HG02623 (cell line): Measurements from ENCODE around the gene CCDC40.

Experiments
- ATAC-seq: cut with Tn5 transposase; IDR thresholded peaks from one replicate; pipeline ENCODE4 v1.9.1; 2021; ENCODE audit warnings: moderate library complexity; ENCODE audit not compliant: unreplicated experiment

The CCDC40 gene

DNA sequence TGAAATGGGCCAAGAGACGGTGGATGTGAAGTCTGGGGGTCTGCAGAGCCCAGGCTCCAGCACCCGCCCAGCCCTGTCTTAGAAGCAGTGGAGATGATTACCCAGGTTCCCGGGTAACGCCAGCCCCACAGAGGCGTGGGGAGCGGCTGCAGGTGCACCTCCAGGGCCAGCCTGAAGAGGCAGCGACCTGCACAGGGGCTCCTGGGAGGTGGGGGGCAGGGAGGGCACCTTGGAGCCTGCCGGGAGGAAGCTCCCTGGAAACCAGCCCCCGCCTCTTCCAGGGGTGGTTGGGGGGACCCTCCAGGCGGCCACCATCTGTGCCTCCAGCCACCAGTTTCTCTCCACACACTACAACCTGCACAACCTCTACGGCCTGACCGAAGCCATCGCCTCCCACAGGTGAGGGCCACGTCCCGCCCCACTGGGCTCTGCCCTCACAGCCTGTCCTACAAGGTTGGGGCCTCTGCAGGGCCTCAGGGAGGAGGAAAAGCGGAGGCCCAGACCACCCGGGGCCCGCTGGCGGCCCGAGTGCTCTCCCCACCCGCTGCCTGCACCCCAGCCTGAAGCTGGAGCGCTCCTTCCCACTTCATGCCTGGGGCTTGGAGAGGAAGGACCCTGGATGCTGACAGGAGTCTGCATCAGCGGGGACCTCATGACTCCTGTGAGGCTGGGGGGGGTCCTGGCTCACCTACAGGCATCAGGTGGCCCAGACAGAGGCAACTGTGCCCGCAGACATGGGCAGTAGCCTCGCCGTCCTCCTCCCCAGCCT lies 75.4 kb downstream of the CCDC40 start:
- ATAC-seq: no peak

DNA sequence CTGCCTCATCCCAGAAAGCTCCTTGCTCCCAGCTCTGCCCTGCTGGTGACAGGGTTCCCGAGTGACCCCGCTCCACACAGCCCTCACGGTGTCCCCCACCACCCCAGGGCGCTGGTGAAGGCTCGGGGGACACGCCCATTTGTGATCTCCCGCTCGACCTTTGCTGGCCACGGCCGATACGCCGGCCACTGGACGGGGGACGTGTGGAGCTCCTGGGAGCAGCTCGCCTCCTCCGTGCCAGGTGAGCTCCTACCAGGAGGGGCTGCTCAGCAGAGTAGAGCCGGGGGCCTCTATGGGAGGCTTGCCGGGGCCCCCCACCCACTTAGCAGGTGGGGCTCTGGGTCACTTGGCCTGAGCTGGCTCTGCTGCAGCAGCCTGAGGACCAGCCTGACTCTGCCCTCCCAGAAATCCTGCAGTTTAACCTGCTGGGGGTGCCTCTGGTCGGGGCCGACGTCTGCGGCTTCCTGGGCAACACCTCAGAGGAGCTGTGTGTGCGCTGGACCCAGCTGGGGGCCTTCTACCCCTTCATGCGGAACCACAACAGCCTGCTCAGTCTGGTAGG lies 76.1 kb downstream of the CCDC40 start:
- ATAC-seq: no peak

DNA sequence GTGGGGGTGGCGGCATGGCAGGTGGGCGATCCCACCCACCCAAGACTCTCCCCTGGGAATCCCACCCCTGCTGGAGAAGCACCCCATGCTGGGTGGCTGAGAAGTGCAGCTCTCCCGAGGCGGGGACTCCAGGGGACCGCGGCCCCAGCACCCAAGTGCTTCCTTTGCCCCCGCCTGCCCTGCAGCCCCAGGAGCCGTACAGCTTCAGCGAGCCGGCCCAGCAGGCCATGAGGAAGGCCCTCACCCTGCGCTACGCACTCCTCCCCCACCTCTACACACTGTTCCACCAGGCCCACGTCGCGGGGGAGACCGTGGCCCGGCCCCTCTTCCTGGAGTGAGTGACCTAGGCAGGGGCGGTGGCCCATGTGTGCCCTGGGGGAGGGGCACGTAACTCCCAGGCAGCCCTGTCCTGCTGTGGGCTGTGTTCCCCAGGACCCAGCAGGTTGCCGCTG lies 76.6 kb downstream of the CCDC40 start:
- no peak for ATAC-seq

DNA sequence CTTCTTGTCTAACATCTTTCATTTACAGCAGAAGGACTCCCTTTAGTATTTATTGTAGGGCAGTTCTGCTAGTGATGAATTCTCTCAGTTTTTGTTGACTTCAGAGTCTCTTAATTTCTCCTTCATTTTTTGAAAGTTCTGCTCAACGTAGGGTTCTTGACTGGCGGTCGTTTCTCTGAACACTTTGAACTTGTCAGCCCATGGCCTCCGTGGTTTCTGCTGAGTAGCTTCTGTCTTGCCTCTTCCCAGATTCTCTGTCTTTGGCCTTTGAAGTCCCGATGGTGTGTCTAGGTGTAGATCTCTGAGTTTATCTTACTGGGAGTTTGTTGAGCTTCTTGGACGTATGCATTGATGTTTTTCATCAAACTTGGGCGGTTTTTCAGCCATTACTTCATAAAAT lies 78.3 kb downstream of the CCDC40 start:
- ATAC-seq: no peak

DNA sequence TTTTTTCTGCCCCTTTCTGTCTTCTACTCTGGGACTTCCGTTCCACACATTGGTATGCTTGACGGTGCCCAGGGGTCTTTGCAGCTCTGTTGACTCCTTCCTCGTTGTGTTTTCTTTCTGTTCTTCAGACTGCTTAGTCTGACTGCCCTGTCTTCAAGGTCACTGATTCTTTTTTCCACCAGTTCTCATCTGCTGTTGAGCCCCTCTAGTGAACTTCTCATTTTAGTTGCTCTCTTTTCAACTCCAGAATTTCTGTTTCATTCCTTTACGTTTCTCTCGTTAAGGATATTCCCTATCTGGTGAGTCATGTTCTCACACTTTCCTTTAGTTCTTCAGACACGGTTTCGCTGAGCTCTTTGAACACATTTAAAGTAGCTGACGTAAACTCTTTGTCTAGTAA lies 78.7 kb downstream of the CCDC40 start:
- no peak for ATAC-seq

DNA sequence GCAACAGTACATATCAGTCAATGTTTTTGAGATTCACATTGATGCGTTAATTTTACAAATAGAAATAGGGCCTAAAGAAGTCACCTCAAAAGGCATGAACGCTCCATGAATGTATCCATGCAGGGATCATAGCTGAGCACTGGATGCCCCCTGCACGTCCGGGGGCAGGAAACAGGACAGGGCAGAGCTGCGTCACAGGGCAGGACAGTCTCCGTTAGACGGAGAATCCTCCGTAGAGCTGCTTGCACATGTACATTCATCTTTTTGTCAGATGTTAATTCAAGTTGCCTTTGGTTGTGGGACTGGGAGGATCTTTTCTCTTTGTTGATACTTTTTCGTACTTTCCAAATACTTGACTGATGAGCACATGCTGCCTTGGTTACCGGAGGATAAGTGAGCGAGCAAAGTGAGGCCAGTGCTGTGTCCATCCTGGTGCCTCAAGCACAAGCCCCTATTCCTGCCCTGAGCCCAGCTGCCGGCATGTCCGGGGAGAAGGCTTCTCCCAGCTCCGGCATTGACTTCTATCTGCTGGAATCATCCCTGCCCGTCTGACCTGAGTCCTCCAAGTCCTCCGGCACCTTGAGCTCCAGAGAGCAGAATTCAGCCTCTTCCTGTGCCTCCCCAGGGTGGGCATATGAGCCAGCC lies 80.0 kb downstream of the CCDC40 start:
- ATAC-seq: no peak

DNA sequence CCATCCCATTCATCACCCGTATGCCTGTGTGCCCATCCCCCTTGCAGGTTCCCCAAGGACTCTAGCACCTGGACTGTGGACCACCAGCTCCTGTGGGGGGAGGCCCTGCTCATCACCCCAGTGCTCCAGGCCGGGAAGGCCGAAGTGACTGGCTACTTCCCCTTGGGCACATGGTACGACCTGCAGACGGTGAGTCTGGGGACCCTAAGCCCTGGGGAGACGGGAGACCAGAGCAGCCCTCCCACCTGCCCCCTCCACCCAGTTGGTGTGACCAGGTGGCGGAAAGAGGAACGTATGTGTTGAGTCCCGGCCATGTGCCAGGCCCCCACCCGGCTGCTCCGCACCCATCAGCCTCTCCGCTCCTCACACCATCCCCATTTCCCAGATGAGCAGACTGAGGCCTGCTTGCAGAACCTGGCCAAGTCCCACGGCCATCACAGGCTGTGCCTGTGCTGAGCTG lies 80.5 kb downstream of the CCDC40 start:
- no peak for ATAC-seq

DNA sequence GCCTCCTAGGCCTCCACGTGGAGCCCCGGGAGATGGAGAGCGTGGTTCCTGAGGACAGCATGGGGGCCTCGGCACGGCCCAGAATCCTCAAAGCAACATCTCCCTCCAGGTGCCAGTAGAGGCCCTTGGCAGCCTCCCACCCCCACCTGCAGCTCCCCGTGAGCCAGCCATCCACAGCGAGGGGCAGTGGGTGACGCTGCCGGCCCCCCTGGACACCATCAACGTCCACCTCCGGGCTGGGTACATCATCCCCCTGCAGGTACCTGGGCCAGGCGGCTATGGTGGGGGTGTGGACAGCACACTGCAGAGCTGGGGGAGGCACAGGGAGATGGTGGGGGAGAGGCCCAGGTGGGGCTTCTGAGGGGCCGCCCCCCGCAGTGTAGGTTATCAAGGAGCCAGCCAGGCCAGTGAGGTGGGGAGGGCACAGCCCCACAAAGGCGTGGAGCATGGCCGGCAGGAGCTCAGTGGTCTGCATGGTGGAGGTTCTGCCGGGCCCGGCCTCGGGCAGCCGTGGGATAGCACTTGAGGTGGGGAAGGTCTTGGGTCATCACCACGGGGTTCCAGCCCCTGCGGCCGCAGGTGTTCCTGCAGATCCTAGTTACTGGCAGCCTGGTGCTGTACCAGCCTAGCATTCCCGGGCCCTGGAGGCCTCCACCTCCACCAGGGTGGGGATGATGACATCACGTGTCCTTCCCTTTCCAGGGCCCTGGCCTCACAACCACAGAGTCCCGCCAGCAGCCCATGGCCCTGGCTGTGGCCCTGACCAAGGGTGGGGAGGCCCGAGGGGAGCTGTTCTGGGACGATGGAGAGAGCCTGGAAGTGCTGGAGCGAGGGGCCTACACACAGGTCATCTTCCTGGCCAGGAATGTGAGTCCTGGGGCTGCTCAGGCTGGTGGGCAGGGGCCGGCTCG lies 81.3 kb downstream of the CCDC40 start:
- no peak for ATAC-seq

DNA sequence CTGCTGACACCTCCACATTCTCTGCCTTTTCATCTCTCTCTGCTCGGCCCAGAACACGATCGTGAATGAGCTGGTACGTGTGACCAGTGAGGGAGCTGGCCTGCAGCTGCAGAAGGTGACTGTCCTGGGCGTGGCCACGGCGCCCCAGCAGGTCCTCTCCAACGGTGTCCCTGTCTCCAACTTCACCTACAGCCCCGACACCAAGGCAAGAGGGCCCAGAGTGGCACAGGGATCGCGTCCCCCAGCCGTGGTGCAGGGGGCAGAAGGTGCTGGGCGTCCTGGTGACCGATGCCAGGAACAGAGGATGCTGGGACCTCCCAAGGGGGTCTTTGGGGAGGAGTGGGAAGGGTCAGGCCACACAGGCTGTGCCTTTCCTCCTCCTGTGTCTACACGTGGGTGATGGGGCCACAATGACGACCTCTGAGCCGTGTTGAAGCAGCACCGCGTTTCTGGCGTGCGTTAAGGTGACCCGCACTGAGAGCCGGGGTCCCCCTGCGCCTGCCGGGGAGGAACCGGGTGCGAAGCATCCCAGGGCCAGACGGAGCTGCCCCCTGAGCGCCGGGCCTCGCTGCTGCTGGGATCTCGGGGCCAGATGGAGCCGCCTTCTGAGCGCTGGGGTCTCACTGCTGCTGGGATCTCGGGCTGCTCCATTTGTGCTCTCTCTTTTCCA lies 82.3 kb downstream of the CCDC40 start:
- ATAC-seq: no peak

DNA sequence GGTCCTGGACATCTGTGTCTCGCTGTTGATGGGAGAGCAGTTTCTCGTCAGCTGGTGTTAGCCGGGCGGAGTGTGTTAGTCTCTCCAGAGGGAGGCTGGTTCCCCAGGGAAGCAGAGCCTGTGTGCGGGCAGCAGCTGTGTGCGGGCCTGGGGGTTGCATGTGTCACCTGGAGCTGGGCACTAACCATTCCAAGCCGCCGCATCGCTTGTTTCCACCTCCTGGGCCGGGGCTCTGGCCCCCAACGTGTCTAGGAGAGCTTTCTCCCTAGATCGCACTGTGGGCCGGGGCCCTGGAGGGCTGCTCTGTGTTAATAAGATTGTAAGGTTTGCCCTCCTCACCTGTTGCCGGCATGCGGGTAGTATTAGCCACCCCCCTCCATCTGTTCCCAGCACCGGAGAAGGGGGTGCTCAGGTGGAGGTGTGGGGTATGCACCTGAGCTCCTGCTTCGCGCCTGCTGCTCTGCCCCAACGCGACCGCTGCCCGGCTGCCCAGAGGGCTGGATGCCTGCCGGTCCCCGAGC lies 82.9 kb downstream of the CCDC40 start:
- ATAC-seq: no peak

DNA sequence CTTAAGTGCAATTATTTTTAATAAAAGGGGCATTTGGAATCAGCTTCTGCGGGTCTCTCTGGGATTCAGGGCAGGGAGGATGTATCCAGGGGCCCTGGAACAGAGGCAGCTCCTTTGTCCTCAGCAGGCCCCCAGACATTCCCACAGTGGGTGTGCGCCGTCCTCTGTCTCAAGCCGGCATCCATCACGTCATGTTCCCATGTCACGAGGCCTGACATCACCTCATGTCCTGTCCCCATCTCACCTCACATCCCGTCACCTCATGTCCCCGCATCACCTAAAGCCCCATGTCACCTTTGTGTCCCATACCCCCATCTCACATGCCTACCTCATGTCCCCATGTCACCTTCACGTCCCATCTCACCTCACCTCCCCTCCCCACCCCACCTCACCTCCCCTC lies 83.4 kb downstream of the CCDC40 start:
- no peak for ATAC-seq

DNA sequence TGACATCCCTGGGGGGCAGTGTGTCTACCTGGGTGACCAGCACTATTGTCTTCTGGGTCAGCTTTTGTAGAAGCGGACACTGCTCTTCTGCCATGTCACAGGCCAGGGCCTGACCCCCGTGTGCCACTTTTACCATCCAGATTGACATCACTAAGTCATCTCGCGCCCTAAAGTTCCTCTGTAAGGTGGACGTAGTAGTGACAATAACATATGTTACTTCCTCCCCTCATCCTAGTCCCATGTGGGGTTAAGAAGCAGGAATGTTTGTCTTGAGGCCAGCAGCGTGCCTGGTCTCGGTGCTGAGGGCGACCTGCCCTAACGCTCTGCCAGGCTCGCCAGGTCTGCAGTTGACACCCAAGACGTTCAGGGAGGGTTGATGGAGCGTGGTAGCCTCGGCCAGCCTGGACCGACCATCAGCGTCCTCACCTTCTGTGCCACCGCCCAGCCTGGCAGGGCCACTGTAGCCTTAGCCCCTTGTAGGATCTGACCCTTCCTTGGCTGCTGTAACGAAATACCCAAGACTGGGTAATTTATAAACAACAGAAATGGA lies 85.7 kb downstream of the CCDC40 start:
- ATAC-seq: no peak

DNA sequence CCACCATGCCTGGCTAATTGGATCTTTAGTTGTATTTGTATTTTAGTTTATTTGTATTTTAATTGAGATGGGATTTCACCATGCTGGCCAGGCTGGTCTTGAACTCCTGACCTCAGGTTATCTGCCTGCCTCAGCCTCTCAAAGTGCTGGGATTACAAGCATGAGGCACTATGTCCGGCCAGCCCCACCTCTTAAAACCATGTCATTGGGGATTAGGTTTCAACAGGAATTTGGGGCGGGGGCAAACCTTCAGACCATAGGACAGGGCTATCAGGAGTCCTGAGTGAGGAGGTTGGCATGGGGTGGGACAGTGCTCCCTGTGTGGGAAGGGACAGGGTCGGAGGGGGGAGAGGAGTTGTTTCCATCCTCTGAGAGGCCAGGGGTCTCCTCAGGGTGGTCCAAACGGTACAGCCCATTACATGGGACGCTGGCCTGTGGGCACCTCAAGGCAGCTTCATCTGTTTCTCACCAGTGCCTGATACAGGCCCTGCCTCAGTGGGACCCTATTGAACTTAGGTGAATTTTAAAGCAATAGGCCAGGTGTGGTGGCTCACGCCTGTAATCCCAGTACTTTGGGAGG lies 86.6 kb downstream of the CCDC40 start:
- no peak for ATAC-seq

DNA sequence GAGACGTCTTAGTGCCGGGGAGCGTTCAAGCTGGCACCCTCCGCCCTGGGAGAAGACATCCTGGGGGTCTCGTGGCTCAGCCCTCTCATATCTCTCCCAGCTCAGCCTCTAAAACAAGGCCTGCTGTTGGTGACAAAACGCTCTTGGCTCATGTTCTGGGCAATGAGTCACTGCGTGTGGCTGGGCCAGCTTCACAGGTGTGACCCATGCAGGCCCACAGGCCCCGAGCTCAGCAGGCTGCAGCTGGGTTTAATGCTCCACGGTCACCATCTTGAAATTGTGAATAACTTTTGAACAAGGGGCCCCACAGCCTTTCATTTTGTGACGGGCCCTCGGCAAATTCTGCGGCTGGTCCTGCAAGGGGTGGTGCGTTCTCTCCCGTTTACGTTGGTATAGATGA lies 87.3 kb downstream of the CCDC40 start:
- ATAC-seq: no peak

DNA sequence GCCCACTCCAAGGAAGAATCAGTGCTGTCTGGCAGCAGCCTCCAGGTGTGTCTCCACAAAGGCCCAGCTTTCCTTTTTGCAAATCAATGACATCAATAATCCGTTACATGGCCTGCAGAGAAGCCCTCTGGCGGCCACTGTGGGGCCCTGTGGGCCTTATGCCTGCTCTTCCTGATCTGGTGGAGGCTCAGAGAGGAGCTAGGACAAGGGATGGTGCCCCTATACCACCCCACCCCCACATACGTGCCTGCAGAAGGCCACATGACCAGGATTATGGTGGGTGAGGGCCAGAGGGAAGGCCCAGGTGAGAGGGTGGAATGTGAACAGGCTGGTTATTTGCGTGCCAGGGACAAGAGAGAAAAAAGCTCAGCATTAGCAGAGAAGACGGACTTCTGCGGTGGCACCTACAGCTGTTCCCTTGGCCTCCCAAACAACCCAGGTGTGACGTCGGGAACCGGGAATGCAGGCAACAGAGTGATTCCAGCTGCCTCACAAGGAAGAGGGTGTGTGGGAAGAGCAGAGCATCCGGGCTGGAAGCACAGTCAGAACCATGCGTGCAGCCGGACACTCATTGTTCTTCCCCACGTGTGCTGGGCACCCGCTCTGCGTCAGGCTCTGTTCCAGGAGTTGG lies 88.0 kb downstream of the CCDC40 start:
- ATAC-seq: no peak

DNA sequence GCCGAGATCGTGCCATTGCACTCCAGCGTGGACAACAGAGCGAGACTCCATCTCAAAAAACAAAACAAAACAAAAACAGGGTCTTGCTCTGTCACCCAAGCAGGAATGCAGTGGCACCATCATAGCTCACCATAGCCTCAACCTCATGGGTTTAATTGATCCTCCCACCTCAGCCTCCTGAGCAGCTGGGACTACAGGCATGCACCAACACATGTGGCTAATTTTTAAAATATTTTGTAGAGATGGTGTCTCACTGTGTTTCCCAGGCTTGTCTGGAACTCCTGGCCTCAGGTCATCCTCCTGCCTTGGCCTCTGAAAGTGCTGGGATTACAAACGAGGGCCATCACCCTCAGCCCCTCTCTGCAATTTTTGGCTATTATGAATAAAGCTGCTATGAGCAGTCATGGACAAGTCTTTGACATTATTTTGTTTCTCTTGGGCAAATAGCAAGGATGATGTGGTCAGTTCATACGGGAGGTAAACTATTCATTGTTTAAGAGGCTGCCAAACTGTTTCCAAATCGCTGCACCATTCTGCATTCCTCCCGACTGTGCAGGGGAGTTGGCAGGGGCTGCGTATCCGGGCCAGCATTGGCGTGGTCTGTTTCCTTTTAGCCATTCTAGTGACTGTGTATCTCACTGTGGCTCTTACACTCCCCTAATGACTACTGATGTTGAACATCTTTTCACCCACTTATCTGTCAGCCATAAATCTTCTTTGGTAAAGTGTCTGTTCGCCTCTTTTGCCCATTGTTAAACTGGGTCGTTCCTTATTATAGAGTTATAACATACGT lies 89.4 kb downstream of the CCDC40 start:
- no peak for ATAC-seq

DNA sequence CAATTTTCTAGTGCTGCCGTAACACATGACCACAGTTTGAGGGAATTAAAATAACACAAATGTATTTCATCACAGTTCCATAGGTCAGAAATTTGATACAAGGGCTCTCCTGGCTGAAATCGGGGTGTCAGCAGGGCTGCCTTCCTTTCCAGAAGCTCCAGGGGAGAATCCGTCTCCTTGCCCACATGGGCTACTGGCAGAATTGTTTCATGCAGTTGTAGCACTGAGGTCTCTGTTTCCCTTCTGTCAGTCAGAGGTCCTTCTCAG lies 89.9 kb downstream of the CCDC40 start:
- no peak for ATAC-seq

DNA sequence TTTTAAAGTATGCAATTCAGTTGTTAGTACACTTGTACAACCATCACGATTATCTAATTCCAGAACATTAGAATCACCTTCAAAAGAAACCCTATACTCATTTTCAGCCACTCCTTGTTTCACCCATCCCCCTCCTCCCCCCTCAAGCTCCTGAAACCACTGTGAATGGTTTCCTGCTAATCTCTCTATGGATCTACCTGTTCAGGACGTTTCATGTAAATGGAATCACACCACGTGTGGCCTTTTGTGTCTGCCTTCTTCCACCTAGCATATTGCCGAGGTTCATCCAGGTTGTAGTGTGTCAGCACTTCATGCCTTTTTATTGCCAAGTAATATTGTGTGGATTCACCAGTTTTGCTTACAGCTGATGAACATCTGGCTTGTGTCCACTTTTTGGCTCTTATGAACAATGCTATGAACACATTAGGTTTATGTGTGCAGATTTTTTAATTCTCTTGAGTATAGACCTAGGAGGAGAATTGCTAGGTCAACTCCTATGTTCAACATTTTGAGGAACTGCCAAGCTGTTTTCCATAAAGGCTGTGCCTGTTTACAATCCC lies 92.6 kb downstream of the CCDC40 start:
- no peak for ATAC-seq
